Transverse colon (tissue), 4 donors: ENCODE measurements around the gene HECTD4. TPM values are rescaled to one million over a fixed set of nuclear protein-coding genes. Genes with fewer than 3 reads are reported as not detected.
"Not testable (repeated sequence)": the region's sequence is repeated elsewhere in the genome, so short reads cannot be mapped to it uniquely, and the experiment has no call there.

Experiments
- DNase-seq: peaks from one replicate; pipeline ENCODE4 v3.0.0-alpha.2; 2019
- H3K27ac ChIP-seq, 4 donors: fragments of 200-600 bp; sonication (generic); 2 replicates each; pipeline ENCODE4 v1.5.1; 2016 to 2018; ENCODE audit warnings: inconsistent platforms in 4 of 4
- H3K27me3 ChIP-seq: fragments of 200-600 bp; sonication (generic); 2 replicates; pipeline ENCODE4 v1.5.1; 2017; ENCODE audit warnings: inconsistent platforms
- H3K36me3 ChIP-seq, 4 donors: fragments of 200-600 bp; sonication (generic); 2 replicates each; pipeline ENCODE4 v1.5.1; 2017 to 2019; ENCODE audit warnings: inconsistent platforms in 4 of 4
- H3K4me1 ChIP-seq, 4 donors: fragments of 200-600 bp; sonication (generic); 2 replicates each; pipeline ENCODE4 v1.5.1; 2017 to 2020; ENCODE audit warnings: inconsistent platforms in 4 of 4
- H3K4me3 ChIP-seq, 4 donors: fragments of 200-600 bp; sonication (generic); 1 replicate in 1 of 4; 2 replicates in 3 of 4; pipeline versions ENCODE4 v1.5.1 to v1.6.1; 2017 to 2019; ENCODE audit warnings: inconsistent platforms in 4 of 4
- H3K9me3 ChIP-seq, 2 donors: fragments of 200-600 bp; sonication (generic); 2 replicates each; pipeline ENCODE4 v1.5.1; 2017 to 2019; ENCODE audit warnings: inconsistent platforms in 2 of 2
- EP300 ChIP-seq: sonication (generic); formaldehyde crosslinking; IDR thresholded peaks from one replicate; pipeline ENCODE4 v1.6.1; 2017; ENCODE audit warnings: antibody characterized with exemption, low read depth
- POLR2A ChIP-seq: fragments of 450-650 bp; IDR thresholded peaks from one replicate; pipeline ENCODE4 v1.6.1; 2016; ENCODE audit warnings: antibody characterized with exemption, mild to moderate bottlenecking, moderate library complexity
- POLR2AphosphoS5 ChIP-seq, 3 donors: sonication (generic); formaldehyde crosslinking; IDR thresholded peaks; one replicate each; pipeline ENCODE4 v1.6.1; 2016; ENCODE audit warnings: antibody characterized with exemption in 3 of 3
- WGBS, 2 donors: methylation state at CpG; one replicate each; pipeline ENCODE4 v1.1.5; 2018; ENCODE audit warnings: low coverage in 1 of 2; 5-methylcytosine and 5-hydroxymethylcytosine counted together
- in situ Hi-C, 4 donors: fragments of 200-750 bp; cut with MboI; loops; one replicate each; pipeline versions ENCODE4 v1.15.0 to v1.15.1; 2017; ENCODE audit warnings: low sequenced_read_pairs in 3 of 4, low pct_ligation_motif_present in 1 of 4, low pct_unique_long_range_greater_than_20kb in 1 of 4
- intact Hi-C: fragments of 100-400 bp; cut with DNase I; formaldehyde crosslinking; loops from one replicate; pipeline ENCODE4 v1.15.1; 2023; ENCODE audit warnings: low total_unique reads
- total RNA-seq, 4 donors: library from RNA; depleted of rRNA; stranded (reverse); fragments of >200 nt; gene quantifications; one replicate each; pipeline ENCODE4 v1.1.0, GENCODE V29; 2016
- TF ChIP-seq, protein P1 (sequence below), 5 experiments: fragments of 200-600 bp in 3 of 5; fragments of 450-650 bp in 2 of 5; sonication (generic) in 3 of 5; IDR thresholded peaks; 1 replicate in 2 of 5; 2 replicates in 3 of 5; pipeline ENCODE4 v1.5.1; 2016 to 2017; ENCODE audit warnings: antibody characterized with exemption in 5 of 5, inconsistent platforms in 3 of 5, mild to moderate bottlenecking in 2 of 5, moderate library complexity in 1 of 5

HECTD4 gene
- total RNA-seq, 4 donors from 2014 or later: 52.6 to 171 (median 121) TPM

DNA sequence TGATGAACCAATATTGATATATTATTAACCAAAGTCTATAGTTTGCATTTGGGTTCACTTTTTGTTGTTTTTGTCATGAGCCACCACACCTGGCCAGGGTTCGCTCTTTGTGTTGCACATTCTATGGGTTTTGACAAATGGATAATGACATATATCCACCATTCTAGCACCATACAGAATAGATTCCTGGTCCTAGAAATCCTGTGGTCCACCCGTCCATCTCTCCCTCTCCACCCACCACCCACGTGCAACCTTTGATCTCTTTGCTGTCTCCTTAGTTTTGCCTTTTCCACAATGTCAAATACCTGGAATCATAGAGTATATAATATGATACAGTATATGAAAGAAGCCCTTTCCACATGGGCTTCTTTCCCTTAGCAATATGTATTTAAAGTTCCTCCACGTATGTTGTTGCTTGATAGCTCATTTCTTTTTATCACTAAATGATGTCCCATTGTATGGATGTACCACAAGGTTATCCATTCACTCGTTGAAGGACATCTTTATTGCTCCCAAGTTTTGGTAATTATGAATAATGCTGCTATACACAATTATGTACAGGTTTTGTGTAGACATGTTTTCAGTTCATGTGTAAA, 19.8 kb upstream of the HECTD4 start:
- intact Hi-C loops (no loop called here), in situ Hi-C loops (no loop called here)

DNA sequence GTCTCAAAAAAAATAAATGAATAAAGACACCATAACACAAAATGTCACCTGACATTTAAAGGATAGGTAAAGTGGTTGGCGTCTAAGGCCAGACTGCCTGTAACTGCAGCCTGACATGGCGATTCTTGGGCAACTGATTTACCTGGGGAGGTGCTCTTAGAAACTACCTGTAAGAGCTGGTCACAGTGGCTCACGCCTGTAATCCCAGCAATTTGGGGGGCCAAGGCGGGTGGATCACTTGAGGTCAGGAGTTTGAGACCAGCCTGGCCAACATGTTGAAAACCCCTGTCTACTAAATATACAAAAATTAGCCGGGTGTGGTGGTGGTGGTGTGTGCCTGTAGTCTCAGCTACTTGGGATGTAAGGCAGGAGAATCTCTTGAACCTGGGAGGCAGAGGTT, 18.8 kb upstream of the HECTD4 start:
- 80 to 97% methylated on average over 1 to 5 of the region's 5 CpGs for WGBS, 2 donors
- Histone ChIP-seq H3K9me3 (no peaks in the 10 kb centered on the region), H3K27ac (no peak overlapping the region), H3K4me1 (no peaks in the 10 kb centered on the region), H3K27me3 (no peaks in the 10 kb centered on the region), H3K36me3 (peaks cover 0 to 14% (median 6%) of the 10 kb centered on the region in 4 donors), H3K4me3 (no peak overlapping the region)
- in situ Hi-C loops (no loop called here), intact Hi-C loops (no loop called here)
- TF ChIP-seq POLR2A (no peak), POLR2AphosphoS5 (IDR thresholded peaks at IDR 0.05) (no peak), EP300 (no peak)
- TF ChIP-seq, protein P1, sequence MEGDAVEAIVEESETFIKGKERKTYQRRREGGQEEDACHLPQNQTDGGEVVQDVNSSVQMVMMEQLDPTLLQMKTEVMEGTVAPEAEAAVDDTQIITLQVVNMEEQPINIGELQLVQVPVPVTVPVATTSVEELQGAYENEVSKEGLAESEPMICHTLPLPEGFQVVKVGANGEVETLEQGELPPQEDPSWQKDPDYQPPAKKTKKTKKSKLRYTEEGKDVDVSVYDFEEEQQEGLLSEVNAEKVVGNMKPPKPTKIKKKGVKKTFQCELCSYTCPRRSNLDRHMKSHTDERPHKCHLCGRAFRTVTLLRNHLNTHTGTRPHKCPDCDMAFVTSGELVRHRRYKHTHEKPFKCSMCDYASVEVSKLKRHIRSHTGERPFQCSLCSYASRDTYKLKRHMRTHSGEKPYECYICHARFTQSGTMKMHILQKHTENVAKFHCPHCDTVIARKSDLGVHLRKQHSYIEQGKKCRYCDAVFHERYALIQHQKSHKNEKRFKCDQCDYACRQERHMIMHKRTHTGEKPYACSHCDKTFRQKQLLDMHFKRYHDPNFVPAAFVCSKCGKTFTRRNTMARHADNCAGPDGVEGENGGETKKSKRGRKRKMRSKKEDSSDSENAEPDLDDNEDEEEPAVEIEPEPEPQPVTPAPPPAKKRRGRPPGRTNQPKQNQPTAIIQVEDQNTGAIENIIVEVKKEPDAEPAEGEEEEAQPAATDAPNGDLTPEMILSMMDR (IDR thresholded peaks at IDR 0.05): no peak
- no peak for DNase-seq

More for the DNA sequence above, 19.8 kb upstream of the HECTD4 start:
- no peak for TF ChIP-seq POLR2AphosphoS5 (IDR thresholded peaks at IDR 0.05)
- TF ChIP-seq POLR2A: no peak
- TF ChIP-seq, protein P1 (IDR thresholded peaks at IDR 0.05): no peak
- no peak for TF ChIP-seq EP300
- no peak overlapping the region for H3K27ac ChIP-seq
- peaks cover 0 to under 1% (median 0%) of the 10 kb centered on the region in 4 donors for H3K4me1 ChIP-seq
- H3K4me3 ChIP-seq: no peak overlapping the region
- no peaks in the 10 kb centered on the region for H3K27me3 ChIP-seq
- DNase-seq: no peak
- H3K36me3 ChIP-seq: peaks cover 0 to 23% (median 10%) of the 10 kb centered on the region in 4 donors
- 34 to 58% methylated on average over 4 to 5 of the region's 5 CpGs for WGBS, 2 donors
- H3K9me3 ChIP-seq: no peaks in the 10 kb centered on the region

DNA sequence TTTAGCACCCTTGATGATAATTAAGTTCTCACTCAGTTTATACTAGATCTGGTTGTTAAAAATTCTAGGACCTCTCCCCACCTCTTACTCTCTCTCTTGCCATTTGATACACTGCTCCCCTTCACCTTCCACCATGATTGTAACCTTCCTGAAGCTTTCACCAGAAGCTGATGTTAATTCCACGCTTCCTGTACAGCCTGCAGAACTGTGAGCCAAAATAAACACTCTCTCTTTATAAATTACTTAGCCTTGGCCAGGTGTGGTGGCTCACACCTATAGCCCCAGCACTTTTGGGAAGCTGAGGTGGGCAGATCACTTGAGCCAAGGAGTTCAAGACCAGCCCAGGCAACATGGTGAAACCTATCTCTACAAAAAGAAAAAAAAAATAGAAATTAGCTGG, 11.1 kb upstream of the HECTD4 start:
- WGBS, 2 donors: 52% methylated on average over 1 of the region's 1 CpG; no CpG with 5 or more reads in 1 of the 2 donors
- Histone ChIP-seq H3K4me3 (no peak overlapping the region), H3K36me3 (no peaks in the 10 kb centered on the region), H3K9me3 (no peaks in the 10 kb centered on the region), H3K27me3 (no peaks in the 10 kb centered on the region), H3K27ac (no peak overlapping the region), H3K4me1 (no peaks in the 10 kb centered on the region)
- intact Hi-C loops: no loop called here
- TF ChIP-seq POLR2A: no peak
- no peak for TF ChIP-seq EP300
- TF ChIP-seq, protein P1 (IDR thresholded peaks at IDR 0.05): no peak
- no peak for TF ChIP-seq POLR2AphosphoS5 (IDR thresholded peaks at IDR 0.05)
- no peak for DNase-seq
- in situ Hi-C loops: loop anchor here in 1 of 4 donors (25.0 kb wide), 1 partner anchor 456 kb away; no protein-coding TSS in a partner anchor

DNA sequence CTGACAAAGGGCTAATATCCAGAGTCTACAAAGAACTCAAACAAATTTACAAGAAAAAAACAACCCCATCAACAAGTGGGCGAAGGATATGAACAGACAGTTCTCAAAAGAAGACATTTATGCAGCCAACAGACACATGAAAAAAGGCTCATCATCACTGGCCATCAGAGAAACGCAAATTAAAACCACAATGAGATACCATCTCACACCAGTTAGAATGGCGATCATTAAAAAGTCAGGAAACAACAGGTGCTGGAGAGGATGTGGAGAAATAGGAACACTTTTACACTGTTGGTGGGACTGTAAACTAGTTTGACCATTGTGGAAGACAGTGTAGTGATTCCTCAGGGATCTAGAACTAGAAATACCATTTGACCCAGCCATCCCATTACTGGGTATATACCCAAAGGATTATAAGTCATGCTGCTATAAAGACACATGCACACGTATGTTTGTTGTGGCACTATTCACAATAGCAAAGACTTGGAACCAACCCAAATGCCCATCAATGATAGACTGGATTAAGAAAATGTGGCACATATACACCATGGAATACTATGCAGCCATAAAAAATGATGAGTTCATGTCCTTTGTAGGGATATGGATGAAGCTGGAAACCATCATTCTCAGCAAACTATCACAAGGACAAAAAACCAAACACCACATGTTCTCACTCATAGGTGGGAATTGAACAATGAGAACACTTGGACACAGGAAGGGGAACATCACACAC, 7.9 kb upstream of the HECTD4 start:
- in situ Hi-C loops: loop anchor here in 2 of 4 donors (5.0 to 25.0 kb wide), 3 partner anchors 125 to 453 kb away; no protein-coding TSS in a partner anchor
- H3K27ac ChIP-seq, H3K4me3 ChIP-seq, H3K4me1 ChIP-seq, H3K36me3 ChIP-seq, H3K9me3 ChIP-seq, intact Hi-C loops, DNase-seq, H3K27me3 ChIP-seq: not testable (repeated sequence)
- 85 to 90% methylated on average over 3 to 4 of the region's 4 CpGs for WGBS, 2 donors
